Activated CD4-positive, alpha-beta T cell treated with anti-CD3 and anti-CD28 coated beads for 36 hours (primary cell): ENCODE results near the gene ZNF524. TPM values are rescaled to one million over a fixed set of nuclear protein-coding genes. Genes with fewer than 3 reads are reported as not detected.
A peak's percentile ranks its signal among the peaks of the same experiment; 100 is the strongest.

Source experiments
- ATAC-seq: fragments of 200-7000 bp; cut with Tn5 transposase; one replicate; pipeline ENCODE4 v1.10.0; 2021; ENCODE audit warnings: mild to moderate bottlenecking, moderate library complexity
- CTCF ChIA-PET: fragments of 350-600 bp; sonication (Branson Sonifier 250); formaldehyde crosslinking; loops from one replicate; lab custom pipeline; 2021; ENCODE audit warnings: antibody characterized with exemption; lab: Charles Lee
- POLR2A ChIA-PET: fragments of 350-600 bp; sonication (Branson Sonifier 250); formaldehyde crosslinking; loops from one replicate; lab custom pipeline; 2021; ENCODE audit warnings: antibody characterized with exemption, inconsistent platforms; lab: Charles Lee
- DNase-seq: peaks from one replicate; pipeline ENCODE4 v3.0.0-alpha.2; 2020
- H3K27ac Mint-ChIP-seq: one replicate; pipeline ENCODE4 v1.8.0; 2021; ENCODE audit warnings: mixed read lengths
- H3K27me3 Mint-ChIP-seq: one replicate; pipeline ENCODE4 v1.8.0; 2021; ENCODE audit warnings: mixed read lengths
- H3K36me3 Mint-ChIP-seq: one replicate; pipeline ENCODE4 v1.8.0; 2021; ENCODE audit warnings: low read depth, mixed read lengths
- H3K4me1 Mint-ChIP-seq: one replicate; pipeline ENCODE4 v1.8.0; 2021; ENCODE audit warnings: mixed read lengths
- H3K4me3 Mint-ChIP-seq: one replicate; pipeline ENCODE4 v1.8.0; 2021; ENCODE audit warnings: mild to moderate bottlenecking, moderate library complexity, mixed read lengths
- H3K9me3 Mint-ChIP-seq: one replicate; pipeline ENCODE4 v1.8.0; 2021; ENCODE audit warnings: low read depth, mixed read lengths
- intact Hi-C, 2 experiments: fragments of 100-400 bp; cut with DNase I in 1 of 2; cut with micrococcal nuclease in 1 of 2; formaldehyde crosslinking; loops; one replicate each; pipeline versions ENCODE4 v1.14.2 to v1.15.1; 2022 to 2024; cut with DNase I, micrococcal nuclease
- total RNA-seq, 2 experiments: library from RNA; stranded (reverse); gene quantifications; one replicate each; pipeline ENCODE4 v1.2.3, GENCODE V29; 2021

The ZNF524 gene
- total RNA-seq, 2 experiments from 2014 or later: 16.2 to 18.6 TPM

GRCh38 chr19:55592391-55593090, 7.5 kb upstream of the ZNF524 start:
- ChIA-PET CTCF (no interaction called here), POLR2A (no interaction called here)
- H3K27me3 Mint-ChIP-seq: no peaks in the 10 kb centered on the region
- no peaks in the 10 kb centered on the region for H3K9me3 Mint-ChIP-seq
- ATAC-seq (no peak), DNase-seq (no peak)
- no peak overlapping the region for H3K27ac Mint-ChIP-seq
- intact Hi-C loops: no loop called here
- H3K4me1 Mint-ChIP-seq: peaks cover 6% of the 10 kb centered on the region
- H3K4me3 Mint-ChIP-seq: no peak overlapping the region
- peaks cover 37% of the 10 kb centered on the region for H3K36me3 Mint-ChIP-seq

GRCh38 chr19:55593096-55593772, 6.9 kb upstream of the ZNF524 start:
- POLR2A ChIA-PET: no interaction called here
- Mint-ChIP-seq H3K27ac (no peak overlapping the region), H3K27me3 (no peaks in the 10 kb centered on the region), H3K9me3 (no peaks in the 10 kb centered on the region), H3K4me1 (peaks cover 6% of the 10 kb centered on the region), H3K4me3 (no peak overlapping the region), H3K36me3 (peaks cover 40% of the 10 kb centered on the region)
- CTCF ChIA-PET: interaction anchor here (0.9 kb wide), 1 partner anchor 28 kb away, joined by 3 read pairs; no protein-coding TSS in a partner anchor
- ATAC-seq: no peak
- no peak for DNase-seq
- intact Hi-C loops: no loop called here

GRCh38 chr19:55594996-55595545, 5.0 kb upstream of the ZNF524 start:
- ChIA-PET CTCF (interaction anchor here (0.6 to 1.6 kb wide), 2 partner anchors 11 to 35 kb away, joined by 3 to 4 read pairs; no protein-coding TSS in a partner anchor), POLR2A (no interaction called here)
- Mint-ChIP-seq H3K9me3 (no peaks in the 10 kb centered on the region), H3K4me1 (peaks cover 12% of the 10 kb centered on the region), H3K4me3 (no peak overlapping the region), H3K27ac (no peak overlapping the region), H3K36me3 (peaks cover 44% of the 10 kb centered on the region), H3K27me3 (no peaks in the 10 kb centered on the region)
- no peak for DNase-seq
- ATAC-seq: no peak
- intact Hi-C loops: no loop called here

- H3K4me3 Mint-ChIP-seq: no peak overlapping the region
- peaks cover 16% of the 10 kb centered on the region for H3K4me1 Mint-ChIP-seq
- peak overlapping the region; percentile 10 for H3K27ac Mint-ChIP-seq
- DNase-seq: no peak
- intact Hi-C loops: no loop called here
- no peaks in the 10 kb centered on the region for H3K27me3 Mint-ChIP-seq
- ATAC-seq: no peak
- H3K9me3 Mint-ChIP-seq: no peaks in the 10 kb centered on the region
- ChIA-PET POLR2A (no interaction called here), CTCF (interaction anchor here (1.6 kb wide), 1 partner anchor 10 kb away, joined by 4 read pairs; no protein-coding TSS in a partner anchor)
- H3K36me3 Mint-ChIP-seq: peaks cover 43% of the 10 kb centered on the region
These were observed 3.8 kb upstream of the ZNF524 start for GRCh38 chr19:55596304-55596703.

- intact Hi-C loops: no loop called here
These were observed 2.6 kb upstream of the ZNF524 start for GRCh38 chr19:55597501-55597921.

GRCh38 chr19:55598034-55598433, 2.1 kb upstream of the ZNF524 start:
- POLR2A ChIA-PET: no interaction called here

More at GRCh38 chr19:55597501-55597921, 2.6 kb upstream of the ZNF524 start:
- no peaks in the 10 kb centered on the region for H3K9me3 Mint-ChIP-seq
- no peak overlapping the region for H3K4me3 Mint-ChIP-seq
- POLR2A ChIA-PET: no interaction called here
- no peak for DNase-seq
- H3K36me3 Mint-ChIP-seq: peaks cover 40% of the 10 kb centered on the region
- H3K4me1 Mint-ChIP-seq: peaks cover 23% of the 10 kb centered on the region
- ATAC-seq: no peak
- CTCF ChIA-PET: interaction anchor here (1.4 kb wide), 1 partner anchor 9 kb away, joined by 3 read pairs; no protein-coding TSS in a partner anchor
- H3K27ac Mint-ChIP-seq: no peak overlapping the region
- H3K27me3 Mint-ChIP-seq: no peaks in the 10 kb centered on the region

GRCh38 chr19:55598719-55599467, 1.2 kb upstream of the ZNF524 start:
- DNase-seq (peak; percentile 98), ATAC-seq (peak; percentile 79)
- peaks cover 28% of the 10 kb centered on the region for H3K4me1 Mint-ChIP-seq
- ChIA-PET CTCF (interaction anchor here (0.5 to 1.3 kb wide), 6 partner anchors 39 to 419 kb away, joined by 3 to 7 read pairs (median 4); partner anchors contain the start of genes SYT5 and U2AF2), POLR2A (interaction anchor here (0.5 to 1.8 kb wide), 12 partner anchors 11 to 1135 kb away, joined by 3 to 12 read pairs (median 4); partner anchors contain the start of genes CCDC106, LENG9, SYT5 and U2AF2)
- H3K9me3 Mint-ChIP-seq: no peaks in the 10 kb centered on the region
- H3K27ac Mint-ChIP-seq: peak overlapping the region; percentile 99
- peak overlapping the region; percentile 89 for H3K4me3 Mint-ChIP-seq
- intact Hi-C loops: loop anchor here (1.0 to 2.0 kb wide), 21 partner anchors 12 to 1732 kb away; partner anchors contain the start of genes U2AF2 (in 2 of the 2), ZNF579 (in 2 of the 2), ZNF784 (in 2 of the 2) and EPN1 (in 1 of the 2)
- H3K36me3 Mint-ChIP-seq: peaks cover 44% of the 10 kb centered on the region
- H3K27me3 Mint-ChIP-seq: no peaks in the 10 kb centered on the region

More at GRCh38 chr19:55598034-55598433, 2.1 kb upstream of the ZNF524 start:
- peaks cover 23% of the 10 kb centered on the region for H3K4me1 Mint-ChIP-seq
- CTCF ChIA-PET: interaction anchor here (1.4 kb wide), 1 partner anchor 8 kb away, joined by 3 read pairs; no protein-coding TSS in a partner anchor
- ATAC-seq (no peak), DNase-seq (no peak)
- no peaks in the 10 kb centered on the region for H3K27me3 Mint-ChIP-seq
- H3K4me3 Mint-ChIP-seq: no peak overlapping the region
- intact Hi-C loops: loop anchor here (2.0 kb wide), 4 partner anchors 17 to 1731 kb away; partner anchors contain the start of genes MYADM (in 1 of the 2) and ZNF579 (in 1 of the 2)
- peaks cover 41% of the 10 kb centered on the region for H3K36me3 Mint-ChIP-seq
- no peaks in the 10 kb centered on the region for H3K9me3 Mint-ChIP-seq
- H3K27ac Mint-ChIP-seq: peak overlapping the region; percentile 8

- Mint-ChIP-seq H3K36me3 (peaks cover 44% of the 10 kb centered on the region), H3K9me3 (no peaks in the 10 kb centered on the region), H3K4me3 (peak within 1 kb of the TSS; percentile 89), H3K27me3 (no peaks in the 10 kb centered on the region), H3K27ac (peak within 1 kb of the TSS; percentile 99), H3K4me1 (peaks cover 29% of the 10 kb centered on the region)
- intact Hi-C loops: loop anchor here (1.0 to 2.0 kb wide), 21 partner anchors 12 to 1733 kb away; partner anchors contain the start of genes U2AF2 (in 2 of the 2), ZNF579 (in 2 of the 2), ZNF784 (in 2 of the 2) and EPN1 (in 1 of the 2)
- DNase-seq (peak; percentile 98), ATAC-seq (peak; percentile 79)
- ChIA-PET POLR2A (interaction anchor here (0.5 to 1.8 kb wide), 14 partner anchors 12 to 583 kb away, joined by 3 to 12 read pairs (median 4); partner anchors contain the start of genes CCDC106, SYT5, U2AF2 and UBE2S), CTCF (interaction anchor here (0.6 to 1.3 kb wide), 5 partner anchors 38 to 419 kb away, joined by 3 to 7 read pairs (median 4); partner anchors contain the start of genes SYT5 and U2AF2)
These were observed 633 bp upstream of the ZNF524 start, which contains the start of gene FIZ1 for GRCh38 chr19:55599468-55599841. Gene FIZ1, minus strand, starts transcription at chr19:55599517. Its CDS starts 1,652 bp downstream, at chr19:55597865.

- Mint-ChIP-seq H3K4me3 (peak overlapping the region; percentile 78), H3K27me3 (no peaks in the 10 kb centered on the region), H3K4me1 (peaks cover 35% of the 10 kb centered on the region), H3K36me3 (peaks cover 33% of the 10 kb centered on the region), H3K9me3 (no peaks in the 10 kb centered on the region), H3K27ac (peak overlapping the region; percentile 90)
- DNase-seq (no peak), ATAC-seq (no peak)
- intact Hi-C loops: loop anchor here in 1 of 2 experiments (1.0 to 10.0 kb wide), 4 partner anchors 139 to 1151 kb away; partner anchors contain the start of genes DNAAF3, ISOC2 and LENG8
- POLR2A ChIA-PET: interaction anchor here (0.6 kb wide), 1 partner anchor 53 kb away, joined by 3 read pairs; no protein-coding TSS in a partner anchor
- CTCF ChIA-PET: interaction anchor here (1.3 kb wide), 1 partner anchor 37 kb away, joined by 5 read pairs; no protein-coding TSS in a partner anchor
These were observed 557 bp downstream of the ZNF524 start for GRCh38 chr19:55600662-55601028.

GRCh38 chr19:55601084-55601483, 996 bp downstream of the ZNF524 start:
- Mint-ChIP-seq H3K27me3 (no peaks in the 10 kb centered on the region), H3K4me1 (peaks cover 36% of the 10 kb centered on the region), H3K9me3 (no peaks in the 10 kb centered on the region), H3K36me3 (peaks cover 30% of the 10 kb centered on the region), H3K4me3 (peak overlapping the region; percentile 78), H3K27ac (peak overlapping the region; percentile 90)
- ChIA-PET POLR2A (interaction anchor here (0.6 kb wide), 1 partner anchor 53 kb away, joined by 3 read pairs; no protein-coding TSS in a partner anchor), CTCF (no interaction called here)
- intact Hi-C loops: loop anchor here in 1 of 2 experiments (10.0 kb wide), 1 partner anchor 436 kb away; the partner anchor contains the start of gene DNAAF3
- ATAC-seq (no peak), DNase-seq (no peak)
